Large intestine (tissue), 3 donors: ENCODE data around the gene MRPL17. TPM values are rescaled to one million over a fixed set of nuclear protein-coding genes. Genes with fewer than 3 reads are reported as not detected.
A peak's percentile ranks its signal among the peaks of the same experiment; 100 is the strongest.
"Not testable (repeated sequence)": the region's sequence is repeated elsewhere in the genome, so short reads cannot be mapped to it uniquely, and the experiment has no call there.

Source experiments
- DNase-seq, 2 donors: peaks; one replicate each; pipeline versions ENCODE4 v3.0.0 to v3.0.0-alpha.2; 2013
- H3K27ac ChIP-seq: one replicate; pipeline ENCODE4 v1.5.1; 2013; ENCODE audit warnings: low read length
- H3K27me3 ChIP-seq: 2 replicates; pipeline ENCODE4 v1.6.1; 2013; ENCODE audit warnings: low read length; ENCODE audit not compliant: control insufficient read depth, insufficient read depth
- H3K36me3 ChIP-seq: 2 replicates; pipeline ENCODE4 v1.6.1; 2013; ENCODE audit warnings: low read length; ENCODE audit not compliant: control insufficient read depth, insufficient read depth
- H3K4me1 ChIP-seq: one replicate; pipeline ENCODE4 v1.6.1; 2013; ENCODE audit warnings: low read length; ENCODE audit not compliant: control insufficient read depth, insufficient read depth
- H3K4me3 ChIP-seq: one replicate; pipeline ENCODE4 v1.5.1; 2013; ENCODE audit warnings: low read length
- H3K9me3 ChIP-seq: one replicate; pipeline ENCODE4 v1.6.1; 2013; ENCODE audit warnings: mild to moderate bottlenecking, low read depth, low read length, moderate library complexity; ENCODE audit not compliant: control insufficient read depth
- WGBS: methylation state at CpG from one replicate; pipeline ENCODE4 v1.1.5; 2013; ENCODE audit warnings: low lambda C conversion rate; ENCODE audit not compliant: insufficient coverage; 5-methylcytosine and 5-hydroxymethylcytosine counted together
- polyA plus RNA-seq: library from polyadenylated mRNA; unstranded; fragments of 120-200 nt; gene quantifications from one replicate; pipeline ENCODE4 v1.2.1, GENCODE V29; 2013

MRPL17 gene
- polyA plus RNA-seq, 1 donor, result 58.3 TPM

DNA sequence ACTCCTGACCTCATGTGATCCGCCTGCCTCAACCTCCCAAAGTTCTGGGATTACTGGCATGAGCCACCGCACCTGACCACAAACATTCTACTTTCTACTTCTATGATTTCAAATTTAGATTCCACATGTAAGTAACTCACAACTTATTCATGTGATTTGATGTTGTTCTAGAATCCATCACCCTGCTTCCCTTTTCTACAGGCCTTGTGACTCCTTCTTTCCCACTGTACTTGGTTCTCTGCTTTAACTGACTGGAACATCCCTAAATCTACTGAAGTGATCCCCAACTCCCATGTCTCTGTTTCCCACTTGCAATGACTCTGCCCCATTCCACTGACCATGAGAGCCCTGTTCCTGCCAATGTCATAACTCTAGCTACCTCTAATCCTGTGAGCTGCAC is 25.7 kb upstream of the MRPL17 start:
- H3K36me3 ChIP-seq, result no peaks in the 10 kb centered on the region
- no peak for DNase-seq
- no peaks in the 10 kb centered on the region for H3K27me3 ChIP-seq
- no peaks in the 10 kb centered on the region for H3K9me3 ChIP-seq
- no peak overlapping the region for H3K4me3 ChIP-seq
- H3K4me1 ChIP-seq, result no peaks in the 10 kb centered on the region
- no CpG with 5 or more reads among the region's 2 CpGs for WGBS
- H3K27ac ChIP-seq, result no peak overlapping the region

DNA sequence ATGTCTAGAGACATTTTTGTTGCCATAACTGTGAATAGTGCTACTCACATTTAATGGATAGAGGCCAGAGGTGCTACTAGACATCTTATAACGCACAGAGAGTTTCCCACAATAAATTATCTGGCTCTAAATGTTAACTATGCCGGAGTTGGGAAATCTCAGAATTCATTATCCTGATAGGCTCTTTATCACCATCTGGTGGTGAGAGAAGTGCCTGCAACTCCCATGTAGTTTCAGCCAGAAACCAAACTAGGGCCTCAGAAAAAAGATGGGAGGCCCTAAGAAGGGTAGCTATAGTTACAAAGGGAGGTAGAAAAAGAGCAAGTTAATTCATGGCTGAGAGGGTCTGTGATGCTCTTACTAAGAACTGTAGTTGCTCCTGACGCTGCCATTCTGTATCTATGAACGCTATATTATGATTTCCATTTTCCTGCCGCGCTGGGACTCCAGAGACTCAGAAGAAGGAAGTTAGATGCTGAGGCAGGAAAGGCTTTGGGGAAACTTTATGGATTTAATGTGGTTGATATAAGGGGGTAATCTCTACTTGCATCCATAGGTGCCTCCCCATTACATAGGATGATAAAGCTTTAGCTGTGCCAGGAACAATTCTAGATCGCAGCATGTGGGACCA is 22.9 kb upstream of the MRPL17 start:
- H3K4me1 ChIP-seq, result no peaks in the 10 kb centered on the region
- no peaks in the 10 kb centered on the region for H3K27me3 ChIP-seq
- no CpG with 5 or more reads among the region's 7 CpGs for WGBS
- H3K9me3 ChIP-seq, result no peaks in the 10 kb centered on the region
- DNase-seq, result peak; percentile 37 to 40
- H3K4me3 ChIP-seq, result no peak overlapping the region
- H3K27ac ChIP-seq, result no peak overlapping the region
- no peaks in the 10 kb centered on the region for H3K36me3 ChIP-seq

GRCh38 chr11:6703247-6704063 is 20.3 kb upstream of the MRPL17 start:
- H3K27ac ChIP-seq, result no peak overlapping the region
- H3K27me3 ChIP-seq, result no peaks in the 10 kb centered on the region

GRCh38 chr11:6701955-6702354 is 18.8 kb upstream of the MRPL17 start:
- no CpG with 5 or more reads among the region's 3 CpGs for WGBS

More at GRCh38 chr11:6703247-6704063, 20.3 kb upstream of the MRPL17 start:
- peak; percentile 34 to 39 for DNase-seq
- Histone ChIP-seq H3K4me1 (no peaks in the 10 kb centered on the region), H3K36me3 (no peaks in the 10 kb centered on the region), H3K4me3 (no peak overlapping the region), H3K9me3 (no peaks in the 10 kb centered on the region)
- WGBS, result 80% methylated on average over 1 of the region's 2 CpGs

GRCh38 chr11:6695377-6695776 is 12.2 kb upstream of the MRPL17 start:
- no peak overlapping the region for H3K27ac ChIP-seq
- no peaks in the 10 kb centered on the region for H3K9me3 ChIP-seq
- H3K36me3 ChIP-seq, result no peaks in the 10 kb centered on the region
- H3K4me1 ChIP-seq, result no peaks in the 10 kb centered on the region
- no CpG with 5 or more reads among the region's 1 CpG for WGBS
- no peaks in the 10 kb centered on the region for H3K27me3 ChIP-seq
- H3K4me3 ChIP-seq, result no peak overlapping the region
- no peak for DNase-seq

More at GRCh38 chr11:6701955-6702354, 18.8 kb upstream of the MRPL17 start:
- not testable (repeated sequence) for H3K27me3 ChIP-seq, H3K27ac ChIP-seq, DNase-seq, H3K9me3 ChIP-seq, H3K36me3 ChIP-seq, H3K4me3 ChIP-seq, H3K4me1 ChIP-seq

- Histone ChIP-seq H3K27ac (no peak overlapping the region), H3K4me1 (no peaks in the 10 kb centered on the region)
- WGBS, result no CpG with 5 or more reads among the region's 1 CpG
Measured at GRCh38 chr11:6694229-6694535, 11.0 kb upstream of the MRPL17 start.

GRCh38 chr11:6693342-6694228 is 10.4 kb upstream of the MRPL17 start:
- H3K4me1 ChIP-seq, result no peaks in the 10 kb centered on the region
- H3K27ac ChIP-seq, result no peak overlapping the region
- no peaks in the 10 kb centered on the region for H3K27me3 ChIP-seq
- no CpG with 5 or more reads among the region's 1 CpG for whole genome bisulfite sequencing
- H3K36me3 ChIP-seq, result no peaks in the 10 kb centered on the region
- H3K9me3 ChIP-seq, result no peaks in the 10 kb centered on the region
- H3K4me3 ChIP-seq, result no peak overlapping the region
- peak in 1 of 2 donors; percentile 4 for DNase-seq

More at GRCh38 chr11:6694229-6694535, 11.0 kb upstream of the MRPL17 start:
- no peak for DNase-seq
- Histone ChIP-seq H3K4me3 (no peak overlapping the region), H3K36me3 (no peaks in the 10 kb centered on the region), H3K9me3 (no peaks in the 10 kb centered on the region), H3K27me3 (no peaks in the 10 kb centered on the region)

DNA sequence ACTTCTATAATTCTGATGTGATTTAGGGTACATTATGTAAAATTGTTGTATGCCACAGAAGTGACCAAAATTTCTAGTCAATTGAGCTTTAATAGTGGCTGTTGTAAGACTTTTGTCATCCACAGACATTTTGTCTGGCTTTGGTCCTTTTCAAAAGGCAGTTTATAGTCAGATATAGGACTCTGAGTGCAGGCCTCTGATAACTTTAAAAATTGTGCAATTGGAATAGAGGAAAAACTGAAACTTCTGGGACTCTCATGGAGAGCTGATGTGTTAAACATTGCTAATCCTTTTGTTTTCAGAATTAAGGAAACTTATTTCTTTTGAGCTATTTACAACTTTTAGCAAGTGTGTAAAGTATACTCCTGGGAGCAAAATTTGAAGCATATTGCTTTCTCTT is 9.0 kb upstream of the MRPL17 start:
- Histone ChIP-seq H3K4me1 (no peaks in the 10 kb centered on the region), H3K9me3 (no peaks in the 10 kb centered on the region), H3K36me3 (no peaks in the 10 kb centered on the region), H3K27ac (no peak overlapping the region), H3K27me3 (no peaks in the 10 kb centered on the region), H3K4me3 (no peak overlapping the region)
- no peak for DNase-seq

- not testable (repeated sequence) for H3K9me3 ChIP-seq, H3K4me1 ChIP-seq, H3K27ac ChIP-seq, H3K36me3 ChIP-seq, H3K27me3 ChIP-seq, H3K4me3 ChIP-seq
- peak in 1 of 2 donors; percentile 67 for DNase-seq
- 42% methylated on average over 6 of the region's 11 CpGs for WGBS
Measured at GRCh38 chr11:6690431-6691132, 7.4 kb upstream of the MRPL17 start.

DNA sequence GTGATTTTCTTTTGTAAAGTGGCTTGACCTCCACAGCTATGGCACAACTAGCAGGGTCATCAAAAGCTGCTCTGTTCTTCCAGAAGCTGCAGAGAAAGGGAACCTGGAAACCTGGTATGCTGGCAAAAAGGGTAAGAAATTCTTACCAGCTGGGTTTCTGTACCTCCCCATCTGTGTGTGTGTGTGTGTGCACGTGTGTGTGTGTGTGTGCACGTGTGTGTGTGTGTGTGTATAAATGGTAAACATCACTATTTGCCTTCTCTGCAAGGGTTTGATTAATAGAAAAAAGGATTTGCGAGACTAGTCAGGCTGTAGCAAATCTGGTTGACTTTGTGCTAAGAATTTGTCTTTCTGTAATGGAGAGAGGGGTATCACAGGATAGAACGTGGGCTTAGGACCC is 4.7 kb upstream of the MRPL17 start:
- WGBS, result no CpG with 5 or more reads among the region's 4 CpGs

More for the DNA sequence above, 4.7 kb upstream of the MRPL17 start:
- Histone ChIP-seq H3K27ac (no peak overlapping the region), H3K27me3 (no peaks in the 10 kb centered on the region), H3K4me1 (peaks cover 2% of the 10 kb centered on the region), H3K36me3 (no peaks in the 10 kb centered on the region), H3K9me3 (no peaks in the 10 kb centered on the region), H3K4me3 (no peak overlapping the region)
- no peak for DNase-seq
